ENCODE data around the gene HYAL4.
"Not testable (repeated sequence)": the region's sequence is repeated elsewhere in the genome, so short reads cannot be mapped to it uniquely, and the experiment has no call there.

The HYAL4 gene

DNA sequence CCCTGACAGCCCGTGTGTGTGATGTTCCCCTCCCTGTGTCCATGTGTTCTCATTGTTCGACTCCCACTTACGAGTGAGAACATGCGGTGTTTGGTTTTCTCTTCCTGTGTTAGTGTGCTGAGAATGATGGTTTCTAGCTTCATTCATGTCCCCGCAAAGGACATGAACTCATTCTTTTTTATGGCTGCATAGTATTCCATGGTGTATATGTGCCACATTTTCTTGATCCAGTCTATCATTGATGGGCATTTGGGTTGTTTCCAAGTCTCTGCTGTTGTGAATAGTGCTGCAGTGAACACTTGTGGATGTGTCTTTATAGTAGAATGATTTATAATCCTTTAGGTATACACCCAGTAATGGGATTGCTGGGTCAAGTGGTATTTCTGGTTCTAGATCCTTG, 6.4 kb downstream of the HYAL4 start:
- H3K27me3 ChIP-seq (ENCODE audit: control insufficient read depth, insufficient read depth, low read length); H3K4me1 ChIP-seq (ENCODE audit: control insufficient read depth, insufficient read depth, low read length); H3K4me3 ChIP-seq (ENCODE audit: low read length); H3K36me3 ChIP-seq (ENCODE audit: control insufficient read depth, insufficient read depth, low read length); H3K9ac ChIP-seq (ENCODE audit: low read length); H3K9me3 ChIP-seq (ENCODE audit: control insufficient read depth, low read length): not testable (repeated sequence)

DNA sequence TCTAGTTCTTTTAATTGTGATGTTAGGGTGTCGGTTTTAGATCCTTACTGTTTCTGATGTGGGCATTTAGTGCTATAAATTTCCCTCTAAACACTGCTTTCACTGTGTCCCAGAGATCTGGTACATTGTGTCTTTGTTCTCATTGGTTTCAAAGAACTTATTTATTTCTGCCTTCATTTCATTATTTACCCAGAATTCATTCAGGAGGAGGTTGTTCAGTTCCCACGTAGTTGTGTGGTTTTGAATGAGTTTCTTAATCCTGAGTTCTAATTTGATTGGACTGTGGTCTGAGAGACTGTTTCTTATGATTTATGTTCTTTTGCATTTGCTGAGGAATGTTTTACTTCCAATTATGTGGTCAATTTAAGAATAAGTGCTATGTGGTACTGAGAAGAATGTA, 9.3 kb downstream of the HYAL4 start:
- not testable (repeated sequence) for H3K9ac ChIP-seq (ENCODE audit: low read length); H3K9me3 ChIP-seq (ENCODE audit: control insufficient read depth, low read length); H3K36me3 ChIP-seq (ENCODE audit: control insufficient read depth, insufficient read depth, low read length); H3K4me1 ChIP-seq (ENCODE audit: control insufficient read depth, insufficient read depth, low read length); H3K27me3 ChIP-seq (ENCODE audit: control insufficient read depth, insufficient read depth, low read length); H3K4me3 ChIP-seq (ENCODE audit: low read length)

DNA sequence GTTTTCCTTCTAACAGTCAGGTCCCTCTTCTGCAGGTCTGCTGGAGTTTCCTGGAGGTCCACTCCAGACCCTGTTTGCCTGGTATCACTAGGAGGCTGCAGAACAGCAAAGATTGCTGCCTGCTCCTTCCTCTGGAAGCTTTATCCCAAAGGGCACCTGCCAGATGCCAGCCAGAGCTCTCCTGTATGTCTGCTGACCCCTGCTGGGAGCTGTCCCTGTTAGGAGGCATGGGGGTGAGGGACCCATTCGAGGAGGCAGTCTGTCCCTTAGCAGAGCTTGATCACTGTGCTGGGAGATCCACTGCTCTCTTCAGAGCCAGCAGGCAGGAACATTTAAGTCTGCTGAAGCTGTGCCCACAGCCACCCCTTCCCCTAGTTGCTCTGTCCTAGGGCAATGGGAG, 11.5 kb downstream of the HYAL4 start:
- not testable (repeated sequence) for H3K9me3 ChIP-seq (ENCODE audit: control insufficient read depth, low read length); H3K4me3 ChIP-seq (ENCODE audit: low read length); H3K36me3 ChIP-seq (ENCODE audit: control insufficient read depth, insufficient read depth, low read length); H3K9ac ChIP-seq (ENCODE audit: low read length); H3K4me1 ChIP-seq (ENCODE audit: control insufficient read depth, insufficient read depth, low read length); H3K27me3 ChIP-seq (ENCODE audit: control insufficient read depth, insufficient read depth, low read length)

DNA sequence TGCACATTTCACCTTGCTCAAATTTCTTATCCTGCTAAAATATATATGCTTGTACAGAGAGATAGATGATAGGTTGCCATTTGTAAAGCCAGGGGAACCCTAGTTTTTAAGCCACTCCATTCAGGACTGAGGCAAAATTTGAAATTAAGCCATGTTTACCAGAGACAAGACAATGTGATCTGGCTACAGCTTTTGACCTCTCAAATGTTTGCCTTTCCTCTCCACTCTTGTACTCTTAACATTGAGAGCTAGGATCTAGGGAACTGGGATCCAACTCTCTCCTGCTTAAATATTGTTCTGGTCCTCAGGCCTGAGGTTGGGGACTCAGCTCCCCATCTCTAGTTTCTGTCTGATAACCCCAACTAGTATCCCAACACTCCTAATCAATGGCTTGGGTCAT, 15.9 kb downstream of the HYAL4 start:
- Histone ChIP-seq H3K27me3 (ENCODE audit: control insufficient read depth, insufficient read depth, low read length) (no peaks in the 10 kb centered on the region), H3K4me1 (ENCODE audit: control insufficient read depth, insufficient read depth, low read length) (peaks cover 17% of the 10 kb centered on the region), H3K36me3 (ENCODE audit: control insufficient read depth, insufficient read depth, low read length) (no peaks in the 10 kb centered on the region), H3K9me3 (ENCODE audit: control insufficient read depth, low read length) (no peaks in the 10 kb centered on the region), H3K9ac (ENCODE audit: low read length) (no peak overlapping the region), H3K4me3 (ENCODE audit: low read length) (no peak overlapping the region)

DNA sequence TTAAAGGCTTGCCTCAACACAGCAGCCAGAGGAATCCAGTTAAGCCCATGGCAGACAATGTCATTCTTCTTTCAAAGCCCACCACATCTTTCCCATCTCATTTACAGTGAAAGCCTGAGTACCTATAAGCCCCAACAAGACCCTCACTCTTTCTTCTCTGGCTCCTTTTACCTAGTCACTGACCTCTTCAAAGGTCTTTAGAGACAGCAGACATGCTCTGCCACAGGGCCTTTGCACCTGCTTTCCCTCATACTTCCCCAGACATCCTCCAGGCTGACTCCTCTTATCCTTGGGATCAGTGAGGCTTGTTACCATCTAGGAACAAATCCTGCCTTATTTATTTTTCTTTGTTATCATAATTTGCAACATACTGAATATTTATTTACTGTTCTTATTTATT, 17.8 kb downstream of the HYAL4 start:
- no peak overlapping the region for H3K4me3 ChIP-seq (ENCODE audit: low read length)
- no peaks in the 10 kb centered on the region for H3K36me3 ChIP-seq (ENCODE audit: control insufficient read depth, insufficient read depth, low read length)
- no peaks in the 10 kb centered on the region for H3K9me3 ChIP-seq (ENCODE audit: control insufficient read depth, low read length)

DNA sequence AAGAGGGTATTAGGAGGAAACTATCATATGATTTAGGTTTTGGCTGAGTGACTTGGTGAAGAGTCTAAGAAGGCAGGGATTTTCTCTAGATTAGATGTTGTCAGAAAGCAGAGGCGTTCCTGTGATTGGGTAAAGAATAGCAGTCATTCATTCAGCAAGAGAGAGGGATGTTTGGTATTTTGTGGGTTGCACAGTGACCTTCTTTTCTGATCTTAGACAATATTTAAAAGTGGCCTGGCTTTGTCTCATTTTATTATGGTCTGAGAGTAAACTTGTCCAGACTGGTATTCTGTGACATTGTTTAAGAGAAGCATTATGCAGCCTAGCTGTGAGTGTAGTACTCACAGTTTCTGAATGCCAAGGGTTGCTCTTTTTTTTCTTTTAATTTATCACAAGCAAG, 18.5 kb downstream of the HYAL4 start:
- H3K9me3 ChIP-seq (ENCODE audit: control insufficient read depth, low read length): no peaks in the 10 kb centered on the region
- peaks cover 17% of the 10 kb centered on the region for H3K4me1 ChIP-seq (ENCODE audit: control insufficient read depth, insufficient read depth, low read length)
- H3K9ac ChIP-seq (ENCODE audit: low read length): no peak overlapping the region
- H3K36me3 ChIP-seq (ENCODE audit: control insufficient read depth, insufficient read depth, low read length): no peaks in the 10 kb centered on the region
- H3K27me3 ChIP-seq (ENCODE audit: control insufficient read depth, insufficient read depth, low read length): no peaks in the 10 kb centered on the region
- no peak overlapping the region for H3K4me3 ChIP-seq (ENCODE audit: low read length)

More for the DNA sequence above, 17.8 kb downstream of the HYAL4 start:
- peaks cover 17% of the 10 kb centered on the region for H3K4me1 ChIP-seq (ENCODE audit: control insufficient read depth, insufficient read depth, low read length)
- H3K27me3 ChIP-seq (ENCODE audit: control insufficient read depth, insufficient read depth, low read length): no peaks in the 10 kb centered on the region
- no peak overlapping the region for H3K9ac ChIP-seq (ENCODE audit: low read length)

DNA sequence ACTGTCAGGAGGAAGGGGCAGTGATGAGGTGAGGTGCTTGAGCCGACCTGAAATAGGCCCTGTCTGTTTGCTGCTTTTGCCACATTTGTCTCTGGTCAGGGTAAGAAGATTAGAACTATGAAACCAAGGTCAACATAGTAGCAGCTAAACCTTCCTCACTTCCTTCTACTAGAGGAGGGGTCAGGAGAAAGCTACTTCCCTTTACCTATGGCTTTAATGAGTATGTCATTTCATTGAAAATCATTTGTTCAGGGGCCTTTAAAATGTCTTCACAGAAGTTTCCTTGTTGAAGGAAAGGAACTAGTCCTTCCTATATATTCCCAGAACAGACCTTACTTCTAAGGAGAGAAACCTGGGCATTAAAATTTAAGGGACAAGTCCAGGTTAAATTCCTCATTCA, 19.0 kb downstream of the HYAL4 start:
- Histone ChIP-seq H3K36me3 (ENCODE audit: control insufficient read depth, insufficient read depth, low read length) (no peaks in the 10 kb centered on the region), H3K27me3 (ENCODE audit: control insufficient read depth, insufficient read depth, low read length) (no peaks in the 10 kb centered on the region), H3K9me3 (ENCODE audit: control insufficient read depth, low read length) (no peaks in the 10 kb centered on the region), H3K4me1 (ENCODE audit: control insufficient read depth, insufficient read depth, low read length) (peaks cover 17% of the 10 kb centered on the region), H3K4me3 (ENCODE audit: low read length) (no peak overlapping the region), H3K9ac (ENCODE audit: low read length) (no peak overlapping the region)

DNA sequence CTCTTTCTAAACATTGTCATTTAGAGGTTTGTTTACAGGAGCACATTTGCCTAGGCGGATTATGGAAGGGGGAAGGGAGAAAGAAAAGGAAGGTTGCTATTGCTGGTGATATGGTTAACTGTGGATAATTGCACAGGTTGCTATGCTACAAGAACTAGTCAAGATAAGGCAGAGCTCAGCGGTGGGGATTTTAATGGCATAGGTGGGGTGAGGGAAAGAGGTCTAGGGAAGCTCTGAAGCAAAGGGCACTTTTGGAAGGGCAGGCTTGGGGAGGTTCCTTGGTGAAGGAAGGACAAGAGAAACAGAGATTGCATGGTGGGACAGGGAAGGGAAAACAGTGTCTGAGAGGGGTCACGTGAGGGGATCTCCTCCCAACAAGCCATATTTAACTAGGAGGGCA, 19.5 kb downstream of the HYAL4 start:
- Histone ChIP-seq H3K9me3 (ENCODE audit: control insufficient read depth, low read length) (no peaks in the 10 kb centered on the region), H3K4me1 (ENCODE audit: control insufficient read depth, insufficient read depth, low read length) (peaks cover 17% of the 10 kb centered on the region), H3K36me3 (ENCODE audit: control insufficient read depth, insufficient read depth, low read length) (no peaks in the 10 kb centered on the region), H3K27me3 (ENCODE audit: control insufficient read depth, insufficient read depth, low read length) (no peaks in the 10 kb centered on the region), H3K4me3 (ENCODE audit: low read length) (no peak overlapping the region), H3K9ac (ENCODE audit: low read length) (no peak overlapping the region)

DNA sequence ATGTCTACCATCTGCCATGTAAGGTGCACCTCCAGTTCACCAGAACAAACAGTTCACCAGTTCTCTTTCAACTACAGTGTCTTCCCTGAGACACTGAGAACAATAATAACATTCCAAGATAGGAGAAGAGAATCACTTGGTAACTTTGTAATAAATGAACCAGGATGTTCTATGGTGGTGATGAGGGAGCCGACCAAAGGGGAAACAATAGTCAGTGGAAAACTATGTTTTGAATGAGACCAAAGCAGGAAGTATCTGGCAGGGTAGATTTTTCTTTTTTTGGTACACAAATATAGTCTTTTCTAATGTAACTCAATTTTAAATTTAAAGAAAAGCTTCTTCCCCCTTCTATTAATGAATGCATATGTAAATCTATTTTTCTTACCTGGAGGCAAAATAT, 20.0 kb downstream of the HYAL4 start:
- Histone ChIP-seq H3K4me3 (ENCODE audit: low read length) (no peak overlapping the region), H3K36me3 (ENCODE audit: control insufficient read depth, insufficient read depth, low read length) (no peaks in the 10 kb centered on the region), H3K4me1 (ENCODE audit: control insufficient read depth, insufficient read depth, low read length) (peaks cover 17% of the 10 kb centered on the region), H3K27me3 (ENCODE audit: control insufficient read depth, insufficient read depth, low read length) (no peaks in the 10 kb centered on the region), H3K9me3 (ENCODE audit: control insufficient read depth, low read length) (no peaks in the 10 kb centered on the region), H3K9ac (ENCODE audit: low read length) (no peak overlapping the region)

DNA sequence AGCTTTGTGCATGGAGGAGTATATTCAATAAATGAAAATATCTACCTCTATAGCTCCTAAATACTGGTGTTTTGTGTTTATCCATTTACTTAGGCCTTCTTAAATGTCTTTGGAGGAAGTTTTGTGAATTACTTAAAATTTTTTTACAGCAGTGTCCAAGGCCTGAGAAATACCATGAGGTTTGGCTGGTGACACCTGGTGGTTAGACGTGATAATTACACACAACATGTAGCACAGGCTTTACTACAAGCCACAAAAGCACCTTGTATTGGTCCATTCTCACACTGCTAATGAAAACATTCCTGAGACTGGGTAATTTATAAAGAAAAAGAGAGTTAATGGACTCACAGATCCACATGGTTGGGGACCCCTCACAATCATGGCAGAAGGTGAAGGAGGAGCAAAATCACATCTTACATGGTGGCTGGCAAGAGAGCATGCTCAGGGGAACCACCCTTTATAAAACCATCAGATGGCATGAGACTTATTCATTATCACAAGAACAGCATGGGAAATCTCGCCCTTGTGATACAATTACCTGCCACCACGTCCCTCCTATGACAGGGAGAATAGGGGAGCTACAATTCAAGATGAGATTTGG, 20.6 kb downstream of the HYAL4 start:
- no peaks in the 10 kb centered on the region for H3K36me3 ChIP-seq (ENCODE audit: control insufficient read depth, insufficient read depth, low read length)
- peaks cover 17% of the 10 kb centered on the region for H3K4me1 ChIP-seq (ENCODE audit: control insufficient read depth, insufficient read depth, low read length)
- no peaks in the 10 kb centered on the region for H3K27me3 ChIP-seq (ENCODE audit: control insufficient read depth, insufficient read depth, low read length)
- no peaks in the 10 kb centered on the region for H3K9me3 ChIP-seq (ENCODE audit: control insufficient read depth, low read length)
- H3K4me3 ChIP-seq (ENCODE audit: low read length): no peak overlapping the region
- no peak overlapping the region for H3K9ac ChIP-seq (ENCODE audit: low read length)

DNA sequence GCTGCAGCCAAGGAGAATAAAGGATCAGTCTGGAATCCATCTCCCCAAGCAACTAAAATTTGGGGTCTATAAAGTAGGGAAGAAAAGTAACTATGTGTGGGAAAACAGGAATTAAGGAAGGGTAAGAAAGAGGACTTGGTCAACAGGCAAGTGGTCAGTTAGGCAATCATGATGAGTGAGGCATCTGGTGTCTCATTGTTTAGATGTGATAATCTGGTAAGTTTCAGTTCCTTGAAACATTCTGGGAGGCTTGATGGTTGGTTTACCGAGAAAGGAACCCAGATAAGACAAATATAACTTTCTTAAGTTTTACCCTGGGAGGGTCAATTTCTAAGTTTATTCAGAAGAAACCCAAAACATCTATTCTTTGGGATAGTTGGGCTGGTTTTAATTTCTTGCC, 22.3 kb downstream of the HYAL4 start:
- Histone ChIP-seq H3K4me3 (ENCODE audit: low read length) (no peak overlapping the region), H3K9ac (ENCODE audit: low read length) (no peak overlapping the region), H3K36me3 (ENCODE audit: control insufficient read depth, insufficient read depth, low read length) (no peaks in the 10 kb centered on the region), H3K27me3 (ENCODE audit: control insufficient read depth, insufficient read depth, low read length) (no peaks in the 10 kb centered on the region), H3K9me3 (ENCODE audit: control insufficient read depth, low read length) (no peaks in the 10 kb centered on the region), H3K4me1 (ENCODE audit: control insufficient read depth, insufficient read depth, low read length) (peaks cover 17% of the 10 kb centered on the region)

DNA sequence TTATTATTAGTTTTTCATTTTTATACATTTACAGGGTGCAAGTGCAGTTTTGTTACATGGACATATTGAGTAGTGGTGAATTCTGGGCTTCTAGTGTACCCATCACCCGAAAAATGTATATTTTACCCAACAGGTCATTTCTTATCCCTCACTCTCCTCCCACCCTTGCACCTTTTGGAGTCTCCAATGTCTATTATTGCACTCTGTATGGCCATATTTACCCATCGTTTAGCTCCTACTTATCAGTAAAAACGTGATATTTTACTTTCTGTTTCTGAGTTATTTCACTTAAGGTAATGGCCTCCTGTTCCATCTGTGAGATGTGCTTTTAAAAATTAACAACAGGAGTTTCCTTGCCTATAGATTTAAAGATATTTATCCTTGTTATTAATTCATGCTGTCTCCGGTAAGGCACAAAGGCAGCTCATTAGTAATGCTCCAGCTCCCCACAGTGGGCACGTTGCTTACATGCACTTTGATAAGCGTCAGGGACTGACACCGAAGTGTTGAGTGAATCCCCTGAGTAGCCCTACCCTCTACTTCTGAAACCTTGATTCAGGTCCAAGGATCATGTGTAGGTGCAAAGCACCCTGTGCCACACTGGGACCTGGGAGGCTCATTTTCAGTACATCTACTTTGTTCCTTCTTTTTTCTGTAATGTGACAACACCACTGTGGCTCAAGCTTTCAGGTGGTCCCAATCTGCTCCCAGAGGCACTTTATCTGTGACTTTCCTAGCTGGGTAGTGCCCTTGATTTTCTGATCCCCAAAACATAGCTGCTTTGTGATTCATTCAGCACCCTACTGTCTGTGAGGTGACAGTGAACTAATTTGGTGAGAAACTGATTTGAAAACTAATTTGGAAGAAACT, 27.3 kb downstream of the HYAL4 start:
- no peak overlapping the region for H3K4me3 ChIP-seq (ENCODE audit: low read length)
- H3K27me3 ChIP-seq (ENCODE audit: control insufficient read depth, insufficient read depth, low read length): no peaks in the 10 kb centered on the region
- H3K9me3 ChIP-seq (ENCODE audit: control insufficient read depth, low read length): no peaks in the 10 kb centered on the region
- no peaks in the 10 kb centered on the region for H3K36me3 ChIP-seq (ENCODE audit: control insufficient read depth, insufficient read depth, low read length)
- no peaks in the 10 kb centered on the region for H3K4me1 ChIP-seq (ENCODE audit: control insufficient read depth, insufficient read depth, low read length)
- no peak overlapping the region for H3K9ac ChIP-seq (ENCODE audit: low read length)
